ENCODE data around the gene FTO.

The FTO gene

DNA sequence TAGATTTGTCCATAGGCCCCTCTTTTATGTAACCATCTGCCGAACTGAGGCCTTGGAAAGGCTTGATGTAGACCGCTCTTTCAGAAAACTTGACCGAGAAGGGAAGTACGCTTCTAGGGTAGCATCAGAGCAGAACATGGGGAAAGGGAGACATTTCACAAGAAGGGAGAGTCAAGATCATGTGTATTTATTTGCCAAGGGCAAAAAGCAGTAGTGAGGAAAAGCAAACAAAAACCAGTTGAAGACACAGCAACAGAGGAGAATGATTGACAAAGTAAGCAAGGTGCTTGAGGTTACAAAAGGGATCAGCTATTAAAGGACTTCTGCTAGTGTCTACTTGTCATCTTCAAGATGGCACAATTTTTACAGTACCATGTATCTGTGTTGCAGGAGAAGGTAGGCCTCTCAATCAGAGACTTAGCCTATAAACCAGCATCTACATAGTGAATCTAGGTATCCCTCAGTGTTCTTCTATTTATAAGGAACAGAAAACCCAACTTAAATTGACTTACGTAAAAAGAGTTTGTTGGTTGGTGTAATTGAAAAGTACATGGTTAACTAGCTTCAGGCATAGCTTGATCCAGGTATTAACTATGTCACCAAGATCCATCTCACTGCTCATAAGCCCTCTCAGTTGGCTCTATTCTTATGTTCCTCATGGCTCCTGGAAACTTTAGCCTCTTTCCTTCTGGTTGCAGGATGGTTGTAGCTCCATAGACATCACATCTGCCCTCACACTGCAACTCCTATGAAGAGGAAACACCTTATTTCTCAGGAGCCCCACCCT is 294.3 kb downstream of the FTO start:
- DNase-seq (ENCODE audit: low read depth, low spot score) = no peak

GRCh38 chr16:53998966-53999522 is 295.1 kb downstream of the FTO start:
- no peak for DNase-seq (ENCODE audit: low read depth, low spot score)

DNA sequence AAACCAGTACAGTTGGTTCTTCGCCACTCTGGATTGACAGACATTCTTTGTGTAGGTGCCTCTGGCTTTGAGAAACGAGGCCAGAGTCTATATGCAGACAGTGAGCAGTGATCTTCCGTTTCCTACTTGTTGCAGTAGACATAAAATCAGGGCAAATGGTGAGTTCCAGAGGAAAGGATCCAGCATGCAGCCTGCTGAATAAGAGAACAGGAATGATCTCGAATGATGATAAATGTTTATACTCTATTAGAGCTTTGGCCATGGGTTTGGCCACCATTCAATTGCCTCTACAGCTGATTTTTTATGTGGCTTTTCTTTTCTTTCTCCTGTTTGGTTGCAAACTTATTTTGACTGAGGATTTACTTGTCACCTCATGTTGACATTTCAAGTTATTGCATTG is 295.9 kb downstream of the FTO start:
- DNase-seq (ENCODE audit: low read depth, low spot score) = no peak

- DNase-seq (ENCODE audit: low read depth, low spot score) = no peak
These were observed 296.4 kb downstream of the FTO start for GRCh38 chr16:54000361-54000760.

DNA sequence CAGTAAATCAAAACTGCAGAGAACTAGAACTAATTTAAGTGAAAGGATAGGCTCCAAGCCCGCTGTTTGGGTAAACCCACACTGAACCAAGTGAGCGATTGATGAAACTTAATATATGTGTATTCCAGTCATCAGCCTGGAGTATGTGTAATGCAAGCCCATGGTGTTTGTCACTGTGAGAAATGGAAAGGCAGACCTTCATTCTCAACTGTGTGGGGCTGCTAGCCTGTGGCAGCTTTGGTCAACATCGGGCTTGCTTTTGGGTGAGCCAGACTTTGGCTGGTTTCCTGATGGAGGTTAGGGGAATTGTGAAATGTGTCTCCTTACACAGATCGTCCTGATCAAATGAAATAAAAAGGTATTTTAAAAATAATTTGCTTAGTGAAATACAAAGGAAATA is 302.7 kb downstream of the FTO start:
- DNase-seq (ENCODE audit: low read depth, low spot score) = no peak

- DNase-seq (ENCODE audit: low read depth, low spot score) = no peak
These were observed 303.5 kb downstream of the FTO start for GRCh38 chr16:54007504-54007903.

GRCh38 chr16:54009464-54010176 is 305.7 kb downstream of the FTO start:
- DNase-seq (ENCODE audit: low read depth, low spot score) = no peak

GRCh38 chr16:54015147-54015546 is 311.2 kb downstream of the FTO start:
- no peak for DNase-seq (ENCODE audit: low read depth, low spot score)

DNA sequence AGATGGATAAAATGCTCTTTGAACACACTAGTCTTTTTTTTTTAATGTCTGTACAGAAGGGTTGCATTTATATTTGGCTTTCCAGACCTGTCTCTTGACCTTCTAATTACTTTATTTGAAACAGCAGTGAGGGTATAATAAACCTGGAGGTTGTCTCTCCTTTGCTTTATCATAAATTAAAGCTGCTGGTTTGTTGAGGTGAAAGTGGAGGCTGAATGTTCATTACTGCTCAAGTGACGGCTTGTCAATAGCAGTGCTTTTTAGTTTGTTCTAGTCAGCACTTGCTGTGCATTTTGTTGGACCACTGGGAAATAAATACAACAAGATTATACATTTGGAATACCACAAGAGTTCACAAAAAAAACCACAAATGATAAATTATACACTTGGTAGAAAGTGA is 318.4 kb downstream of the FTO start:
- no peak for DNase-seq (ENCODE audit: low read depth, low spot score)

- DNase-seq (ENCODE audit: low read depth, low spot score) = no peak
These were observed 322.5 kb downstream of the FTO start for GRCh38 chr16:54026456-54026855.

DNA sequence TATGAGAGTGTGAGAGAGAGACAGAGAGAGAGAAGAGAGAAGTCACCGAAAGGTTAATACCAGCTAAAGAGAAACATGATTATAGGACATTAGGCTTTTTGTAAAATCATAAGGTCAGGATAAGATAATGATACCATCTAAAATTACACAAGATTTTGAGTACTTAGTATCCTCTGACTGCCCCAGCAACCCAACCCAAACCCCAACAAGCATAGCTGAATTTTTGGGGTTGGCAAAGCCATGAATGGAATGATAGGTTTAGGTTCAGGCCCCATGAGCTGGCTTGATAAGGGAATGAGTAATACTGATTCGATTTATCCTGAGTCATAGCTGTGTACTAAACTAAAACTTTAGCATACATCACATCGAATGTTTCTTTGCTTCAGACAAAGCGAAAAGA is 323.1 kb downstream of the FTO start:
- DNase-seq (ENCODE audit: low read depth, low spot score) = no peak

GRCh38 chr16:54027558-54027957 is 323.6 kb downstream of the FTO start:
- DNase-seq (ENCODE audit: low read depth, low spot score) = no peak

GRCh38 chr16:54027995-54028394 is 324.0 kb downstream of the FTO start:
- no peak for DNase-seq (ENCODE audit: low read depth, low spot score)

GRCh38 chr16:54030451-54030850 is 326.5 kb downstream of the FTO start:
- DNase-seq (ENCODE audit: low read depth, low spot score) = no peak

- DNase-seq (ENCODE audit: low read depth, low spot score) = no peak
These were observed 327.3 kb downstream of the FTO start for GRCh38 chr16:54031107-54031760.

DNA sequence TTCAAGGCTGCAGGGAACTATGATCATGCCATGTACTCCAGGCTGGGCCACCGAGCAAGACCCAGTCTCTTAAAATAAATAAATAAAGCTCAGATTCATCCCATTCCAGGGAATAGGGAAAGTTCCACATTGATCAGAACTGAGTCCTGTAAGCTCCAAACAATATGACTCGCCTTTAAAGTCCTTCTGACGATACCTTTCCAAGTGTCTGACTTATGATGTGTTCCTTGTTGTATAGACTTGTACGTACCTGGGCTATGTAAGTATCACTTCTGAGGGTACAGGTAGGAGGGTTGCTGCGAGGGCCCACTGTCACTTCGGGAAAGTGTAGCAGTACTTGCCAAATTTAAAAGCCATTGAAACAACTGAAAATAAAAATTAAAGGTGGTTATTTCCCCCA is 329.8 kb downstream of the FTO start:
- no peak for DNase-seq (ENCODE audit: low read depth, low spot score)

GRCh38 chr16:54034684-54035083 is 330.7 kb downstream of the FTO start:
- no peak for DNase-seq (ENCODE audit: low read depth, low spot score)

- no peak for DNase-seq (ENCODE audit: low read depth, low spot score)
These were observed 336.5 kb downstream of the FTO start for GRCh38 chr16:54040480-54040879.

DNA sequence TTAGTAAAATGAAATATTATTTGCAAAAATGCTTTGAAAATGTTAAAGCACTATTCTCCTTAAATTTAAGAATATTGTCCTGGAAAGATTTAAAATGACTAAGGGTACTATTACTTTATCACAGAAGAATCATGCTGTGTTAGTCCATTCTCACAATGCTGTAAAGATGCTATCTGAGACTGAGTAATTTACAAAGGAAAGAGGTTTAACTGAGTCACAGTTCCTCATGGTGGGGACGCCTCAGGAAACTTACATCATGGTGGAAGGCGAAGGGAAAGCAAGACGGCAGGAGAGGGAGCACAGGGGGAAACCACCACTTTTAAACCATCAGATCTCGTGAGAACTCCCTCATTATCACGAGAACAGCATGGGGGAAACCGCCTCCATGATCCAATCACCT is 337.0 kb downstream of the FTO start:
- no peak for DNase-seq (ENCODE audit: low read depth, low spot score)

DNA sequence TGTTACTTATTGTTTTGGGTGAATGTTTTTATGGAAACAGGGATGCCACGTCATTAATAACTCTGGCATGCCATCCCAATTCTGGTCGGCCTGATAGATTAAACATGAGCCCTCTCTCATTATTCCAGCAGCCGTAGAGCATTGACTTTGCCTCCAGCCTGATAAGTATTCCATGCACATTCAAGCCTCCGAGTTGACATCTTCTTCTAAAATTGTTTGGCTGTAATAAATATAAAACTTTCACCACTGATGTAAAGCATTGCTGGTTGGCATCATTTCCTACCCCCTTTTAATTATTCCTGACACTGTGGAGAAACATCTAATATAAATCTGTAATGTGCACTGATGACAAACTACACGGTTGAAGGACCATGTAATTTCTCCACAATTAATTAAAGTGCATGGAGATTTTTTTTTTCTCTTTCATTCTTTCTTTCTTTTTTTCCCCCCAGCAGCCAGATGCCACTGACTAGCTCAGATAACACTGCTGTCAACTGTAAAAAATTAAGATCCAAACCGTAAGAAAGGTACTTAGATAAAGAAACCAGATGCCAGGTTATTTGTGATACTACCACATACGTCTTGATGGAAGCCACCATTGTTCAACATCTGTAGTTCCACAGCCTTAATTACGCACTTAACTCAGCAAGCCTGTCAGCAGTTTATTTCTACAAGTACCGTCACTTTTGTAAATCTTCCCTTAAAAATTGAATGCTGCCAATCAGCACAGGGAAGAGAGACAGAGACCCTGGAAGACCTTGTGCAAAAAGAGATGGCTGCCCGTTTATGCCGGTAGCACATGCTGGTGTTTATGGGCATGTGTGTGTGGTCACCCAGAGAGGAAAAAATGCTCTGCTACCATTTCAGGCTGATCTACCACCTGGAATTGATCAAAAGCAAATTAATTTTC is 344.9 kb downstream of the FTO start:
- no peak for DNase-seq (ENCODE audit: low read depth, low spot score)

Measured in ELF-1 (cell line).